Omental fat pad (tissue), 4 donors: ENCODE results near the gene RAI2. TPM values are rescaled to one million over a fixed set of nuclear protein-coding genes. Genes with fewer than 3 reads are reported as not detected.
A peak's percentile ranks its signal among the peaks of the same experiment; 100 is the strongest.

Source experiments
- ATAC-seq: fragments of 150-250 bp; one replicate; pipeline ENCODE4 v1.9.1; 2016; ENCODE audit warnings: mild to moderate bottlenecking, moderate library complexity; ENCODE audit not compliant: low FRiP score
- DNase-seq: peaks from one replicate; pipeline ENCODE4 v3.0.0-alpha.2; 2019; ENCODE audit warnings: low spot score
- total RNA-seq, 4 donors: library from RNA; depleted of rRNA; stranded (reverse); fragments of >200 nt; gene quantifications; one replicate each; pipeline ENCODE4 v1.1.0, GENCODE V29; 2016
- TF ChIP-seq, protein P1 (sequence below), 3 donors: fragments of 450-650 bp; IDR thresholded peaks; one replicate each; pipeline ENCODE4 v1.5.1; 2016 to 2017; ENCODE audit warnings: antibody characterized with exemption in 3 of 3, mild to moderate bottlenecking in 3 of 3, moderate library complexity in 2 of 3

The RAI2 gene
- total RNA-seq, 4 donors from 2014 or later: 15.5 to 25.9 (median 23.1) TPM

- TF ChIP-seq, protein P1, sequence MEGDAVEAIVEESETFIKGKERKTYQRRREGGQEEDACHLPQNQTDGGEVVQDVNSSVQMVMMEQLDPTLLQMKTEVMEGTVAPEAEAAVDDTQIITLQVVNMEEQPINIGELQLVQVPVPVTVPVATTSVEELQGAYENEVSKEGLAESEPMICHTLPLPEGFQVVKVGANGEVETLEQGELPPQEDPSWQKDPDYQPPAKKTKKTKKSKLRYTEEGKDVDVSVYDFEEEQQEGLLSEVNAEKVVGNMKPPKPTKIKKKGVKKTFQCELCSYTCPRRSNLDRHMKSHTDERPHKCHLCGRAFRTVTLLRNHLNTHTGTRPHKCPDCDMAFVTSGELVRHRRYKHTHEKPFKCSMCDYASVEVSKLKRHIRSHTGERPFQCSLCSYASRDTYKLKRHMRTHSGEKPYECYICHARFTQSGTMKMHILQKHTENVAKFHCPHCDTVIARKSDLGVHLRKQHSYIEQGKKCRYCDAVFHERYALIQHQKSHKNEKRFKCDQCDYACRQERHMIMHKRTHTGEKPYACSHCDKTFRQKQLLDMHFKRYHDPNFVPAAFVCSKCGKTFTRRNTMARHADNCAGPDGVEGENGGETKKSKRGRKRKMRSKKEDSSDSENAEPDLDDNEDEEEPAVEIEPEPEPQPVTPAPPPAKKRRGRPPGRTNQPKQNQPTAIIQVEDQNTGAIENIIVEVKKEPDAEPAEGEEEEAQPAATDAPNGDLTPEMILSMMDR (IDR thresholded peaks at IDR 0.05): no peak
- no peak for DNase-seq
Measured at GRCh38 chrX:17861489-17862011, 452 bp upstream of the RAI2 start.

GRCh38 chrX:17860179-17860780, 818 bp downstream of the RAI2 start:
- TF ChIP-seq, protein P1 (IDR thresholded peaks at IDR 0.05): no peak
- ATAC-seq: no peak
- no peak for DNase-seq

More at GRCh38 chrX:17861489-17862011, 452 bp upstream of the RAI2 start:
- peak; percentile 25 for ATAC-seq

GRCh38 chrX:17859609-17860178, 1.4 kb downstream of the RAI2 start:
- TF ChIP-seq, protein P1 (IDR thresholded peaks at IDR 0.05): no peak
- no peak for ATAC-seq
- no peak for DNase-seq

DNA sequence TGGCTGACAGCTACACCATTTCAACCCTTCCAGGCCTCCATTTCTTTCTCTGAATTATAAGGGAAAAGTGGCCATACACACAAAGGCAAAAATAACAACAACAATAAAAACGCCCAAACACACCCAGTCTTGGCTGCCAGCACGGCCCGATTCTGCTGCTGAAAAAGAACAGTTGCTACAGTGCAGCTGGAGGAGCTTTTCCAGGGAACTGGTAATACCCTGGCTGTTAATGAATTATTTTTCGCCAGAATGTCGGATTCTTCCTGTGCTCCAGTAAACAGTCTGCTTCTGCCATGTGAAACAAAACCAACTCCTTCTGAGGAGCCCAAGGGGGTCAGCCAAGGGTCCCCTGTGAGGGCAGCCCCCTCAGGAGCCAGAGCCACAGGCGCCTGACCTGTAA, 6.6 kb downstream of the RAI2 start:
- DNase-seq (no peak), ATAC-seq (no peak)
- TF ChIP-seq, protein P1 (IDR thresholded peaks at IDR 0.05): no peak

- DNase-seq (no peak), ATAC-seq (peak; percentile 53)
- TF ChIP-seq, protein P1 (IDR thresholded peaks at IDR 0.05): no peak
Measured at GRCh38 chrX:17854069-17854468, 7.0 kb downstream of the RAI2 start.

GRCh38 chrX:17851874-17852273, 9.2 kb downstream of the RAI2 start:
- TF ChIP-seq, protein P1 (IDR thresholded peaks at IDR 0.05): no peak
- no peak for ATAC-seq

More at GRCh38 chrX:17851874-17852273, 9.2 kb downstream of the RAI2 start:
- no peak for DNase-seq
